ES-I3 (cell line): ENCODE results near the gene ZNF521.
A peak's percentile ranks its signal among the peaks of the same experiment; 100 is the strongest.

Source experiments
- H3K36me3 ChIP-seq: 2 replicates; pipeline ENCODE4 v1.6.1; 2013; ENCODE audit warnings: mild to moderate bottlenecking, low read length, control low read depth, moderate library complexity; ENCODE audit not compliant: insufficient read depth
- H3K4me1 ChIP-seq: 2 replicates; pipeline ENCODE4 v1.6.1; 2013; ENCODE audit warnings: mild to moderate bottlenecking, control low read depth, low read length; ENCODE audit not compliant: insufficient read depth
- H3K9ac ChIP-seq: 2 replicates; pipeline ENCODE4 v1.6.1; 2013; ENCODE audit warnings: low read depth, mild to moderate bottlenecking, low read length, moderate library complexity
- H3K9me3 ChIP-seq: 2 replicates; pipeline ENCODE4 v1.6.1; 2013; ENCODE audit warnings: mild to moderate bottlenecking, low read length, moderate library complexity; ENCODE audit not compliant: control insufficient read depth, insufficient read depth

ZNF521 gene

GRCh38 chr18:25349131-25349925 lies 2.6 kb downstream of the ZNF521 start:
- peak overlapping the region; percentile 97 for H3K9ac ChIP-seq
- H3K9me3 ChIP-seq, result no peaks in the 10 kb centered on the region
- H3K4me1 ChIP-seq, result 0 out of 2 replicates have a peak, but pooled peaks cover 4% of the 10 kb centered on the region
- H3K36me3 ChIP-seq, result no peaks in the 10 kb centered on the region

GRCh38 chr18:25348386-25349130 lies 3.4 kb downstream of the ZNF521 start:
- H3K9me3 ChIP-seq, result no peaks in the 10 kb centered on the region
- no peaks in the 10 kb centered on the region for H3K36me3 ChIP-seq
- H3K9ac ChIP-seq, result peak overlapping the region; percentile 97
- H3K4me1 ChIP-seq, result 0 out of 2 replicates have a peak, but pooled peaks cover 4% of the 10 kb centered on the region

GRCh38 chr18:25346561-25346960 lies 5.4 kb downstream of the ZNF521 start:
- Histone ChIP-seq H3K4me1 (0 out of 2 replicates have a peak, but pooled peaks cover 4% of the 10 kb centered on the region), H3K36me3 (no peaks in the 10 kb centered on the region), H3K9ac (no peak overlapping the region), H3K9me3 (no peaks in the 10 kb centered on the region)

GRCh38 chr18:25345081-25345866 lies 6.7 kb downstream of the ZNF521 start:
- H3K9ac ChIP-seq, result no peak overlapping the region
- H3K36me3 ChIP-seq, result no peaks in the 10 kb centered on the region
- no peaks in the 10 kb centered on the region for H3K9me3 ChIP-seq
- 0 out of 2 replicates have a peak, but pooled peaks cover 4% of the 10 kb centered on the region for H3K4me1 ChIP-seq

GRCh38 chr18:25341831-25342230 lies 10.1 kb downstream of the ZNF521 start:
- Histone ChIP-seq H3K4me1 (no peaks in the 10 kb centered on the region), H3K36me3 (no peaks in the 10 kb centered on the region), H3K9ac (no peak overlapping the region), H3K9me3 (no peaks in the 10 kb centered on the region)

GRCh38 chr18:25340762-25341161 lies 11.2 kb downstream of the ZNF521 start:
- no peaks in the 10 kb centered on the region for H3K4me1 ChIP-seq

GRCh38 chr18:25335676-25336075 lies 16.3 kb downstream of the ZNF521 start:
- no peak overlapping the region for H3K9ac ChIP-seq
- H3K4me1 ChIP-seq, result no peaks in the 10 kb centered on the region; the same call in 1 of the 2 replicates
- no peaks in the 10 kb centered on the region for H3K9me3 ChIP-seq
- H3K36me3 ChIP-seq, result no peaks in the 10 kb centered on the region

More at GRCh38 chr18:25340762-25341161, 11.2 kb downstream of the ZNF521 start:
- H3K36me3 ChIP-seq, result no peaks in the 10 kb centered on the region
- no peak overlapping the region for H3K9ac ChIP-seq
- no peaks in the 10 kb centered on the region for H3K9me3 ChIP-seq

GRCh38 chr18:25335062-25335461 lies 16.9 kb downstream of the ZNF521 start:
- Histone ChIP-seq H3K9ac (no peak overlapping the region), H3K4me1 (no peaks in the 10 kb centered on the region; the same call in 1 of the 2 replicates), H3K9me3 (no peaks in the 10 kb centered on the region), H3K36me3 (no peaks in the 10 kb centered on the region)

GRCh38 chr18:25334588-25334987 lies 17.4 kb downstream of the ZNF521 start:
- no peaks in the 10 kb centered on the region for H3K9me3 ChIP-seq
- no peaks in the 10 kb centered on the region; the same call in 1 of the 2 replicates for H3K4me1 ChIP-seq
- no peaks in the 10 kb centered on the region for H3K36me3 ChIP-seq
- no peak overlapping the region for H3K9ac ChIP-seq

- Histone ChIP-seq H3K9me3 (no peaks in the 10 kb centered on the region), H3K9ac (no peak overlapping the region), H3K36me3 (no peaks in the 10 kb centered on the region; the same call in 1 of the 2 replicates), H3K4me1 (no peaks in the 10 kb centered on the region; the same call in 1 of the 2 replicates)
These were observed 20.0 kb downstream of the ZNF521 start for GRCh38 chr18:25332002-25332401.

GRCh38 chr18:25329783-25330182 lies 22.2 kb downstream of the ZNF521 start:
- no peak overlapping the region for H3K9ac ChIP-seq
- H3K9me3 ChIP-seq, result no peaks in the 10 kb centered on the region
- no peaks in the 10 kb centered on the region; the same call in 1 of the 2 replicates for H3K36me3 ChIP-seq
- no peaks in the 10 kb centered on the region; the same call in 1 of the 2 replicates for H3K4me1 ChIP-seq

GRCh38 chr18:25327584-25327983 lies 24.4 kb downstream of the ZNF521 start:
- Histone ChIP-seq H3K9me3 (no peaks in the 10 kb centered on the region), H3K9ac (no peak overlapping the region), H3K36me3 (no peaks in the 10 kb centered on the region; the same call in 1 of the 2 replicates), H3K4me1 (no peaks in the 10 kb centered on the region; the same call in 1 of the 2 replicates)

- Histone ChIP-seq H3K9me3 (no peaks in the 10 kb centered on the region), H3K36me3 (no peaks in the 10 kb centered on the region; the same call in 1 of the 2 replicates), H3K4me1 (no peaks in the 10 kb centered on the region; the same call in 1 of the 2 replicates), H3K9ac (no peak overlapping the region)
These were observed 25.5 kb downstream of the ZNF521 start for GRCh38 chr18:25326361-25326952.

GRCh38 chr18:25322806-25323205 lies 29.2 kb downstream of the ZNF521 start:
- Histone ChIP-seq H3K36me3 (no peaks in the 10 kb centered on the region; the same call in 1 of the 2 replicates), H3K4me1 (no peaks in the 10 kb centered on the region), H3K9ac (no peak overlapping the region), H3K9me3 (no peaks in the 10 kb centered on the region)
